GM23338 (cell line): Measurements from ENCODE around the gene GPHN.

Experiments used
- CREB1 ChIP-seq: fragments of 250-450 bp; sonication (Bioruptor Pico); IDR thresholded peaks from 2 replicates; pipeline ENCODE4 v1.5.0; 2020; ENCODE audit warnings: low read depth, mild to moderate bottlenecking, moderate library complexity
- EZH2 ChIP-seq: fragments of 200-600 bp; sonication (generic); IDR thresholded peaks from one replicate; pipeline ENCODE4 v1.8.0; 2017; ENCODE audit warnings: antibody characterized with exemption, mild to moderate bottlenecking, low read depth; ENCODE audit not compliant: unreplicated experiment
- EZH2phosphoT487 ChIP-seq: fragments of 200-600 bp; sonication (generic); IDR thresholded peaks from one replicate; pipeline ENCODE4 v1.8.1; 2018; ENCODE audit warnings: antibody characterized with exemption; ENCODE audit not compliant: unreplicated experiment
- JUNB ChIP-seq: IDR thresholded peaks from one replicate; pipeline ENCODE4 v1.6.1; 2016; ENCODE audit warnings: antibody characterized with exemption; ENCODE audit not compliant: unreplicated experiment
- POLR2AphosphoS5 ChIP-seq: IDR thresholded peaks from 2 replicates; pipeline ENCODE4 v1.6.1; 2016; ENCODE audit warnings: antibody characterized with exemption, low read depth
- ZNF331 ChIP-seq: fragments of 250-450 bp; sonication (Bioruptor Pico); IDR thresholded peaks from 2 replicates; pipeline ENCODE4 v1.5.0; 2020; ENCODE audit warnings: low read depth, mild to moderate bottlenecking, moderate library complexity
- ZNF462 ChIP-seq: fragments of 250-450 bp; sonication (Bioruptor Pico); IDR thresholded peaks from 2 replicates; pipeline ENCODE4 v1.5.0; 2020; ENCODE audit warnings: mild to moderate bottlenecking, moderate library complexity
- TF ChIP-seq, protein P1 (sequence below), 2 experiments: fragments of 200-600 bp in 1 of 2; sonication (generic) in 1 of 2; conservative IDR thresholded peaks; 2 replicates each; pipeline versions ENCODE4 v1.5.1 to v1.6.1; 2016 to 2017; ENCODE audit warnings: antibody characterized with exemption in 2 of 2, low read depth in 2 of 2, mild to moderate bottlenecking in 2 of 2, moderate library complexity in 1 of 2
- TF ChIP-seq, protein P2 (sequence below): IDR thresholded peaks from one replicate; pipeline ENCODE4 v1.6.1; 2018; ENCODE audit warnings: antibody characterized with exemption; ENCODE audit not compliant: unreplicated experiment

DNA sequence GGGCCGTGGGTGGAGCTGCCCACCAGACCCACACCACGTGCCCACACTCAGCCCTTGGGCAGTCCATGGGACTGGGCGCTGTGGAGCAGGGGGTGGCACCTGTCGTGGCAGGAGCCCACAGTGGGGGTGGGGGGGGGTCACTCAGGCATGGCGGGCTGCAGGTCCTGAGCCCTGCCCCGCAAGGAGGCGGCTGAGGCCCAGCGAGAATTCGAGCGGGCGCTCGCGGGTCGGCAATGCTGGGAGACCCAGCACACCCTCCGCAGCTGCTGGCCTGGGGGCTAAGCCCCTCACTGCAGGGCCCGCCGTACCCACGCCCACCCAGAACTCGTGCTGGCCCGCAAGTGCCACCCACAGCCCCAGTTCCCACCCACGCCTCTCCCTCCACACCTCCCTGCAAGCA lies 548.7 kb downstream of the GPHN start:
- TF ChIP-seq POLR2AphosphoS5 (no peak), EZH2 (no peak), ZNF462 (CRISPR knock-in tag) (no peak), CREB1 (CRISPR knock-in tag) (no peak), EZH2phosphoT487 (no peak), JUNB (no peak), ZNF331 (CRISPR knock-in tag) (no peak)
- TF ChIP-seq, protein P1, sequence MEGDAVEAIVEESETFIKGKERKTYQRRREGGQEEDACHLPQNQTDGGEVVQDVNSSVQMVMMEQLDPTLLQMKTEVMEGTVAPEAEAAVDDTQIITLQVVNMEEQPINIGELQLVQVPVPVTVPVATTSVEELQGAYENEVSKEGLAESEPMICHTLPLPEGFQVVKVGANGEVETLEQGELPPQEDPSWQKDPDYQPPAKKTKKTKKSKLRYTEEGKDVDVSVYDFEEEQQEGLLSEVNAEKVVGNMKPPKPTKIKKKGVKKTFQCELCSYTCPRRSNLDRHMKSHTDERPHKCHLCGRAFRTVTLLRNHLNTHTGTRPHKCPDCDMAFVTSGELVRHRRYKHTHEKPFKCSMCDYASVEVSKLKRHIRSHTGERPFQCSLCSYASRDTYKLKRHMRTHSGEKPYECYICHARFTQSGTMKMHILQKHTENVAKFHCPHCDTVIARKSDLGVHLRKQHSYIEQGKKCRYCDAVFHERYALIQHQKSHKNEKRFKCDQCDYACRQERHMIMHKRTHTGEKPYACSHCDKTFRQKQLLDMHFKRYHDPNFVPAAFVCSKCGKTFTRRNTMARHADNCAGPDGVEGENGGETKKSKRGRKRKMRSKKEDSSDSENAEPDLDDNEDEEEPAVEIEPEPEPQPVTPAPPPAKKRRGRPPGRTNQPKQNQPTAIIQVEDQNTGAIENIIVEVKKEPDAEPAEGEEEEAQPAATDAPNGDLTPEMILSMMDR (conservative IDR thresholded peaks at IDR 0.05; ENCODE audit: low read depth in 2 of 2), result no peak
- TF ChIP-seq, protein P2, sequence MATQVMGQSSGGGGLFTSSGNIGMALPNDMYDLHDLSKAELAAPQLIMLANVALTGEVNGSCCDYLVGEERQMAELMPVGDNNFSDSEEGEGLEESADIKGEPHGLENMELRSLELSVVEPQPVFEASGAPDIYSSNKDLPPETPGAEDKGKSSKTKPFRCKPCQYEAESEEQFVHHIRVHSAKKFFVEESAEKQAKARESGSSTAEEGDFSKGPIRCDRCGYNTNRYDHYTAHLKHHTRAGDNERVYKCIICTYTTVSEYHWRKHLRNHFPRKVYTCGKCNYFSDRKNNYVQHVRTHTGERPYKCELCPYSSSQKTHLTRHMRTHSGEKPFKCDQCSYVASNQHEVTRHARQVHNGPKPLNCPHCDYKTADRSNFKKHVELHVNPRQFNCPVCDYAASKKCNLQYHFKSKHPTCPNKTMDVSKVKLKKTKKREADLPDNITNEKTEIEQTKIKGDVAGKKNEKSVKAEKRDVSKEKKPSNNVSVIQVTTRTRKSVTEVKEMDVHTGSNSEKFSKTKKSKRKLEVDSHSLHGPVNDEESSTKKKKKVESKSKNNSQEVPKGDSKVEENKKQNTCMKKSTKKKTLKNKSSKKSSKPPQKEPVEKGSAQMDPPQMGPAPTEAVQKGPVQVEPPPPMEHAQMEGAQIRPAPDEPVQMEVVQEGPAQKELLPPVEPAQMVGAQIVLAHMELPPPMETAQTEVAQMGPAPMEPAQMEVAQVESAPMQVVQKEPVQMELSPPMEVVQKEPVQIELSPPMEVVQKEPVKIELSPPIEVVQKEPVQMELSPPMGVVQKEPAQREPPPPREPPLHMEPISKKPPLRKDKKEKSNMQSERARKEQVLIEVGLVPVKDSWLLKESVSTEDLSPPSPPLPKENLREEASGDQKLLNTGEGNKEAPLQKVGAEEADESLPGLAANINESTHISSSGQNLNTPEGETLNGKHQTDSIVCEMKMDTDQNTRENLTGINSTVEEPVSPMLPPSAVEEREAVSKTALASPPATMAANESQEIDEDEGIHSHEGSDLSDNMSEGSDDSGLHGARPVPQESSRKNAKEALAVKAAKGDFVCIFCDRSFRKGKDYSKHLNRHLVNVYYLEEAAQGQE, result no peak
